H1 (cell line): Measurements from ENCODE around the gene HMGCS2. TPM values are rescaled to one million over a fixed set of nuclear protein-coding genes. Genes with fewer than 3 reads are reported as not detected.

Experiments used
- BRCA1 ChIP-seq: IDR thresholded peaks from 2 replicates; pipeline ENCODE4 v1.6.1; 2012; ENCODE audit warnings: low read depth, low read length, improper control_type of control experiment
- CEBPB ChIP-seq: IDR thresholded peaks from 2 replicates; pipeline ENCODE4 v1.6.1; 2012; ENCODE audit warnings: low read depth, low read length
- CREB1 ChIP-seq: IDR thresholded peaks from 2 replicates; pipeline ENCODE4 v1.6.1; 2012; ENCODE audit warnings: inconsistent platforms
- CTCF ChIP-seq, 3 experiments: IDR thresholded peaks; 1 replicate in 2 of 3; 2 replicates in 1 of 3; pipeline versions ENCODE4 v1.5.1 to v1.6.1; 2011; ENCODE audit warnings: low read length in 3 of 3, mild to moderate bottlenecking in 3 of 3, inconsistent platforms in 2 of 3, low read depth in 1 of 3, moderate library complexity in 1 of 3; ENCODE audit not compliant: insufficient read depth in 1 of 3; ENCODE audit errors: control extremely low read depth in 1 of 3
- E2F6 ChIP-seq: IDR thresholded peaks from 2 replicates; pipeline ENCODE4 v1.6.1; 2012; ENCODE audit warnings: inconsistent platforms
- EZH2 ChIP-seq: fragments of 200-600 bp; sonication (generic); IDR thresholded peaks from 2 replicates; pipeline ENCODE4 v1.7.1; 2012; ENCODE audit warnings: low read depth, mild to moderate bottlenecking, moderate library complexity, low read length, inconsistent platforms; ENCODE audit not compliant: severe bottlenecking
- GTF2F1 ChIP-seq: IDR thresholded peaks from 2 replicates; pipeline ENCODE4 v1.6.1; 2012; ENCODE audit warnings: low read depth, low read length, improper control_type of control experiment, borderline replicate concordance
- HDAC2 ChIP-seq, 2 experiments: fragments of 300-600 bp in 1 of 2; sonication (generic) in 1 of 2; IDR thresholded peaks; 2 replicates each; pipeline ENCODE4 v1.6.1; 2011 to 2012; ENCODE audit warnings: low read depth in 2 of 2, low read length in 2 of 2, mild to moderate bottlenecking in 2 of 2, moderate library complexity in 2 of 2, borderline replicate concordance in 1 of 2, inconsistent platforms in 1 of 2
- MAX ChIP-seq: IDR thresholded peaks from 2 replicates; pipeline ENCODE4 v1.6.1; 2012; ENCODE audit warnings: inconsistent platforms
- SIX5 ChIP-seq: IDR thresholded peaks from 2 replicates; pipeline ENCODE4 v1.6.1; 2011; ENCODE audit warnings: mild to moderate bottlenecking, low read depth, low read length
- SP1 ChIP-seq: IDR thresholded peaks from 2 replicates; pipeline ENCODE4 v1.6.1; 2011; ENCODE audit warnings: low read depth, low read length
- SP4 ChIP-seq: IDR thresholded peaks from 2 replicates; pipeline ENCODE4 v1.6.1; 2012; ENCODE audit warnings: low read length, inconsistent platforms
- SUZ12 ChIP-seq: fragments of 200-600 bp; sonication (generic); IDR thresholded peaks from 2 replicates; pipeline ENCODE4 v1.6.1; 2012; ENCODE audit warnings: mild to moderate bottlenecking, inconsistent platforms, low read length, moderate library complexity, mixed read lengths
- TAF7 ChIP-seq: optimal IDR thresholded peaks from 2 replicates; pipeline ENCODE3; 2011; ENCODE audit warnings: low read depth, mild to moderate bottlenecking, inconsistent platforms, low read length, moderate library complexity, borderline replicate concordance
- TBP ChIP-seq: IDR thresholded peaks from 2 replicates; pipeline ENCODE4 v1.6.1; 2011; ENCODE audit warnings: low read depth, low read length, improper control_type of control experiment
- TEAD4 ChIP-seq: IDR thresholded peaks from 2 replicates; pipeline ENCODE4 v1.6.1; 2012; ENCODE audit warnings: low read depth, low read length, inconsistent platforms, mixed read lengths
- ZNF274 ChIP-seq: IDR thresholded peaks from 2 replicates; pipeline ENCODE4 v1.7.0; 2012; ENCODE audit warnings: low read length, borderline replicate concordance; ENCODE audit errors: extremely low read depth
- polyA plus RNA-seq, 7 experiments: library from polyadenylated mRNA; depleted of rRNA in 3 of 7; stranded (reverse) in 5 of 7; unstranded in 2 of 7; fragments of >200 nt in 5 of 7; fragments of 200-250 nt in 2 of 7; gene quantifications; 1 replicate in 5 of 7; 2 replicates in 1 of 7; 4 replicates in 1 of 7; pipeline versions ENCODE4 v1.2.1 to v1.2.3, GENCODE V29; 2011 to 2013; ENCODE audit warnings: missing spikeins in 2 of 7, mixed read lengths in 2 of 7
- total RNA-seq: library from RNA; stranded (reverse); fragmentation: NEBNext Ultra II Directional; extraction: Animal tissue kit (Norgen Biotek cat#: 25700); gene quantifications from 2 replicates; pipeline ENCODE4 v1.2.1, GENCODE V29; 2021

Gene HMGCS2
- total and polyA plus RNA-seq, 2 of the 8 experiments (the other 6 are each of a cell fraction or from before 2014, with no cell fraction given) = not detected

- TF ChIP-seq MAX (peak; percentile 88), SIX5 (no peak), CTCF (IDR thresholded peaks at IDR 0.05; ENCODE audit: control extremely low read depth in 1 of 3, insufficient read depth in 1 of 3, low read depth in 1 of 3, low read length in 3 of 3) (no peak), SP1 (no peak), ZNF274 (no peak), CREB1 (0 out of 2 replicates have a peak, but pooled peaks have one; percentile 18), GTF2F1 (no peak), E2F6 (no peak; the same call in 1 of the 2 replicates), TBP (no peak), HDAC2 (IDR thresholded peaks at IDR 0.05; ENCODE audit: borderline replicate concordance in 1 of 2, low read depth in 2 of 2, low read length in 2 of 2) (no peak), EZH2 (no peak), BRCA1 (no peak), CEBPB (no peak), TEAD4 (no peak), TAF7 (peak; percentile 11), SP4 (no peak), SUZ12 (no peak)
Observed at GRCh38 chr1:119713039-119713748, 55.5 kb downstream of the HMGCS2 start (continued).
